Neural progenitor cell (in vitro differentiated cells): Measurements from ENCODE around the gene KCNT1. TPM values are rescaled to one million over a fixed set of nuclear protein-coding genes. Genes with fewer than 3 reads are reported as not detected.

Source experiments
- DNase-seq: peaks from one replicate; pipeline ENCODE4 v3.0.0-alpha.2; 2016; ENCODE audit warnings: low spot score
- H2AFZ ChIP-seq: fragments of 200-600 bp; sonication (generic); replicated peaks from 2 replicates; pipeline ENCODE4 v1.6.1; 2016; ENCODE audit warnings: antibody characterized with exemption
- H3F3A ChIP-seq: fragments of 200-600 bp; sonication (generic); 2 replicates; pipeline ENCODE4 v1.6.1; 2016; ENCODE audit warnings: antibody characterized with exemption, low read depth
- H3K27ac ChIP-seq: fragments of 200-600 bp; sonication (generic); 2 replicates; pipeline ENCODE4 v1.5.1; 2016; ENCODE audit warnings: mild to moderate bottlenecking
- H3K27me3 ChIP-seq: fragments of 200-600 bp; sonication (generic); 2 replicates; pipeline ENCODE4 v1.6.1; 2016; ENCODE audit warnings: mild to moderate bottlenecking, moderate library complexity
- H3K36me3 ChIP-seq: fragments of 200-600 bp; sonication (generic); 2 replicates; pipeline ENCODE4 v1.5.1; 2016
- H3K4me1 ChIP-seq: fragments of 200-600 bp; sonication (generic); 2 replicates; pipeline ENCODE4 v1.6.1; 2016; ENCODE audit warnings: mixed run types
- H3K4me2 ChIP-seq: fragments of 200-600 bp; sonication (generic); 2 replicates; pipeline ENCODE4 v1.6.1; 2016
- H3K4me3 ChIP-seq: fragments of 200-600 bp; sonication (generic); 2 replicates; pipeline ENCODE4 v1.5.1; 2016
- H3K79me2 ChIP-seq: fragments of 200-600 bp; sonication (generic); 2 replicates; pipeline ENCODE4 v1.6.1; 2016; ENCODE audit warnings: low read depth
- H3K9ac ChIP-seq: fragments of 200-600 bp; sonication (generic); 2 replicates; pipeline ENCODE4 v1.6.1; 2016
- H3K9me3 ChIP-seq: fragments of 200-600 bp; sonication (generic); 2 replicates; pipeline ENCODE4 v1.5.1; 2016; ENCODE audit warnings: low read depth
- H4K20me1 ChIP-seq: fragments of 200-600 bp; sonication (generic); 2 replicates; pipeline ENCODE4 v1.6.1; 2016; ENCODE audit warnings: low read depth
- H3K27ac Mint-ChIP-seq: 3 replicates; pipeline ENCODE4 v1.8.0; 2021; ENCODE audit warnings: mixed read lengths
- H3K27me3 Mint-ChIP-seq: 2 replicates; pipeline ENCODE4 v1.8.0; 2022; ENCODE audit warnings: low read depth, mild to moderate bottlenecking, inconsistent platforms, moderate library complexity, mixed read lengths; ENCODE audit not compliant: insufficient read depth
- H3K36me3 Mint-ChIP-seq: 3 replicates; pipeline ENCODE4 v1.8.0; 2021; ENCODE audit warnings: mixed read lengths
- H3K4me1 Mint-ChIP-seq: 3 replicates; pipeline ENCODE4 v1.8.0; 2021; ENCODE audit warnings: mixed read lengths
- H3K4me3 Mint-ChIP-seq: 3 replicates; pipeline ENCODE4 v1.8.0; 2021; ENCODE audit warnings: mild to moderate bottlenecking, moderate library complexity, mixed read lengths
- H3K9me3 Mint-ChIP-seq: 3 replicates; pipeline ENCODE4 v1.8.0; 2020; ENCODE audit warnings: mixed read lengths
- CTCF ChIP-seq: fragments of 200-600 bp; sonication (generic); IDR thresholded peaks from 2 replicates; pipeline ENCODE4 v1.5.1; 2017; ENCODE audit warnings: antibody characterized with exemption, mild to moderate bottlenecking
- EZH2 ChIP-seq: fragments of 200-600 bp; sonication (generic); IDR thresholded peaks from 2 replicates; pipeline ENCODE4 v1.6.1; 2017; ENCODE audit warnings: antibody characterized with exemption, mild to moderate bottlenecking, moderate library complexity
- EZH2phosphoT487 ChIP-seq: fragments of 200-600 bp; sonication (generic); IDR thresholded peaks from 2 replicates; pipeline ENCODE4 v1.6.1; 2017; ENCODE audit warnings: antibody characterized with exemption
- total RNA-seq: library from RNA; depleted of rRNA; stranded (reverse); fragments of >200 nt; gene quantifications from 2 replicates; pipeline ENCODE4 v1.2.3, GENCODE V29; 2015; ENCODE audit warnings: low replicate concordance

Gene KCNT1
- total RNA-seq, 1 donor from 2014 or later = not detected

- no peak overlapping the region for H3K27ac ChIP-seq
- H3K9me3 ChIP-seq = no peaks in the 10 kb centered on the region
- H2AFZ ChIP-seq = no peak overlapping the region
- no peak for DNase-seq
- no peak overlapping the region for H3K4me3 ChIP-seq
- H3K27ac Mint-ChIP-seq = no peak overlapping the region
- H3K4me3 Mint-ChIP-seq = no peak overlapping the region
- peaks cover 5% of the 10 kb centered on the region for H3K27me3 Mint-ChIP-seq
- H3K9ac ChIP-seq = no peak overlapping the region
- H4K20me1 ChIP-seq = no peaks in the 10 kb centered on the region
- H3K79me2 ChIP-seq = no peaks in the 10 kb centered on the region
- peaks cover 8% of the 10 kb centered on the region for H3K4me1 Mint-ChIP-seq
- peaks cover 15% of the 10 kb centered on the region for H3K27me3 ChIP-seq
- H3K36me3 Mint-ChIP-seq = no peaks in the 10 kb centered on the region
- peaks cover 7% of the 10 kb centered on the region for H3K4me1 ChIP-seq
- H3K9me3 Mint-ChIP-seq = no peaks in the 10 kb centered on the region
- no peak for TF ChIP-seq EZH2phosphoT487
- no peak for TF ChIP-seq EZH2
- no peak for TF ChIP-seq CTCF
- H3K4me2 ChIP-seq = no peak overlapping the region
- H3F3A ChIP-seq = no peaks in the 10 kb centered on the region
- H3K36me3 ChIP-seq = no peaks in the 10 kb centered on the region
These were observed 4.8 kb upstream of the KCNT1 start for GRCh38 chr9:135697226-135697625.

- Mint-ChIP-seq H3K36me3 (no peaks in the 10 kb centered on the region), H3K4me3 (no peak overlapping the region), H3K27ac (no peak overlapping the region), H3K27me3 (peaks cover 5% of the 10 kb centered on the region), H3K9me3 (no peaks in the 10 kb centered on the region), H3K4me1 (peaks cover 7% of the 10 kb centered on the region)
- Histone ChIP-seq H3F3A (no peaks in the 10 kb centered on the region), H3K36me3 (no peaks in the 10 kb centered on the region), H3K27me3 (peaks cover 25% of the 10 kb centered on the region), H3K4me3 (no peak overlapping the region), H3K79me2 (no peaks in the 10 kb centered on the region), H4K20me1 (no peaks in the 10 kb centered on the region), H3K9ac (no peak overlapping the region), H3K27ac (no peak overlapping the region), H2AFZ (no peak overlapping the region), H3K9me3 (no peaks in the 10 kb centered on the region), H3K4me1 (peaks cover 7% of the 10 kb centered on the region), H3K4me2 (no peak overlapping the region)
- TF ChIP-seq CTCF (no peak), EZH2phosphoT487 (no peak), EZH2 (no peak)
- no peak for DNase-seq
These were observed 3.7 kb upstream of the KCNT1 start for GRCh38 chr9:135698236-135698635.

DNA sequence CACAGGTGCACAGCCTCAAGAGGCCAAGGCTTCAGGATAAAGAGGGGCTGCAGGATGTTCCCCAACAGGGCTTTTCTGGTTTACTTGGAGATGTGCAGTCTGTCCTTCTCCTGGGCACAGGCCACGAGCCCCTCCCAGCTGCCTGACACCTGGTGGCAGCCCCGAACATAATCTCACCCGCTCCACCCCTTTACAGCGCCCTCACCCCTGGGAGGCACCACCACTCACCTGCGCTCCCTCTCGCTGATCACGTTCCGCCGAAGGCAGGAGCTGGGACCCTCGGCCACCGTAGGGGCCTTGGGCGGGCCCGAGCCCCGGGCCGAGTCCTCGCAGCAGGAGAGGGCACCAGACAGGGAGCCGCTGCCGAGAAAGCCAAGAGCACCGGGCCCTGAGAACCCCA is 3.2 kb upstream of the KCNT1 start:
- Histone ChIP-seq H3F3A (no peaks in the 10 kb centered on the region), H4K20me1 (no peaks in the 10 kb centered on the region), H3K27ac (no peak overlapping the region), H3K27me3 (peaks cover 30% of the 10 kb centered on the region), H3K4me3 (no peak overlapping the region), H3K4me1 (peaks cover 7% of the 10 kb centered on the region), H2AFZ (no peak overlapping the region), H3K4me2 (no peak overlapping the region), H3K36me3 (no peaks in the 10 kb centered on the region), H3K9ac (no peak overlapping the region), H3K79me2 (no peaks in the 10 kb centered on the region), H3K9me3 (no peaks in the 10 kb centered on the region)
- no peak for DNase-seq
- H3K4me3 Mint-ChIP-seq = no peak overlapping the region
- no peaks in the 10 kb centered on the region for H3K9me3 Mint-ChIP-seq
- TF ChIP-seq CTCF (peak; percentile 13), EZH2phosphoT487 (no peak)
- no peak overlapping the region for H3K27ac Mint-ChIP-seq
- H3K4me1 Mint-ChIP-seq = peaks cover 6% of the 10 kb centered on the region
- peaks cover 3% of the 10 kb centered on the region for H3K27me3 Mint-ChIP-seq
- H3K36me3 Mint-ChIP-seq = no peaks in the 10 kb centered on the region

DNA sequence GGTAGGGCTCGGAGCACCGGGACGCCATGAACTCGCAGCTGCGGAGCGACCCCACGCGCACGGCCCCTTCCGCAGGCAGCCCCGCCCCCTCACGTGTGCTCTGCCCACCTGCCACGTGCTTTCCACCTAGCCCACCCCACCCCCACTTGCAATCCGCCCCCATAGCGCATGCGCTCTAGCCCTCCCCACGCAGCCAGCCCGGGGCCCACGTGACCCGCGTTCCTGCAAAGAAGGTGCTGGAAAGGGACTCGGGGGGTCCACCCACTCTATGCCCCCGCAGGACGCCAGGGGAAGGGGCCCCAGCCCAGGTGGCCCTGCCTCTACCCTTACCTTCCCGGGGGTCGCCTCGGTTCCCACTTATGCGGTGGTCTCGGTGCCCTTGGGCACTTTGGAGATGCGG is 2.5 kb upstream of the KCNT1 start, which contains the start of gene SOHLH1:
SOHLH1 (minus strand) TSS at position 42 of the 400 bp plus-strand sequence; CDS start at position 28, 14 bp downstream.
- no peak within 1 kb of the TSS for H2AFZ ChIP-seq
- Mint-ChIP-seq H3K27me3 (peaks cover 3% of the 10 kb centered on the region), H3K4me3 (no peak within 1 kb of the TSS), H3K9me3 (no peaks in the 10 kb centered on the region), H3K4me1 (no peaks in the 10 kb centered on the region), H3K36me3 (no peaks in the 10 kb centered on the region), H3K27ac (no peak within 1 kb of the TSS)
- H3K27ac ChIP-seq = no peak within 1 kb of the TSS
- no peak within 1 kb of the TSS for H3K4me2 ChIP-seq
- H3K36me3 ChIP-seq = no peaks in the 10 kb centered on the region
- H3K4me3 ChIP-seq = no peak within 1 kb of the TSS
- H3K27me3 ChIP-seq = peaks cover 32% of the 10 kb centered on the region
- H3F3A ChIP-seq = no peaks in the 10 kb centered on the region
- H3K79me2 ChIP-seq = no peaks in the 10 kb centered on the region
- H4K20me1 ChIP-seq = no peaks in the 10 kb centered on the region
- DNase-seq = no peak
- TF ChIP-seq EZH2 = no peak
- TF ChIP-seq EZH2phosphoT487 = no peak
- no peak for TF ChIP-seq CTCF
- no peaks in the 10 kb centered on the region for H3K9me3 ChIP-seq
- H3K9ac ChIP-seq = no peak within 1 kb of the TSS
- peaks cover 7% of the 10 kb centered on the region for H3K4me1 ChIP-seq
